ENCODE results near the gene TFB1M. TPM values are rescaled to one million over a fixed set of nuclear protein-coding genes. Genes with fewer than 3 reads are reported as not detected.

The TFB1M gene
- total and polyA plus RNA-seq, 9 of the 15 experiments (the other 6 are each of a cell fraction or from before 2014, with no cell fraction given): 34.6 to 145 (median 40.4) TPM

GRCh38 chr6:155314092-155314772 lies at the start of gene TFB1M (continued):
- no peak for TF ChIP-seq ZNF124 (CRISPR knock-in tag; IDR thresholded peaks at IDR 0.05)
- no peak for TF ChIP-seq PYGO2 (tag; IDR thresholded peaks at IDR 0.05)
- 0 out of 2 replicates have a peak, but pooled peaks have one; percentile 41 for TF ChIP-seq JUN (IDR thresholded peaks at IDR 0.05; ENCODE audit: borderline replicate concordance, low read depth, low read length)
- no peak for TF ChIP-seq JUN (CRISPR knock-in tag; IDR thresholded peaks at IDR 0.05; ENCODE audit: borderline replicate concordance)
- no peak for TF ChIP-seq ZNF561 (CRISPR knock-in tag; conservative IDR thresholded peaks at IDR 0.05)
- no peak for TF ChIP-seq ZNF780A (CRISPR knock-in tag; IDR thresholded peaks at IDR 0.05)
- TF ChIP-seq HNRNPH1 (optimal IDR thresholded peaks at IDR 0.05; ENCODE audit: low read depth, low read length): no peak
- TF ChIP-seq ZNF655 (CRISPR knock-in tag; IDR thresholded peaks at IDR 0.05): no peak
- no peak; the same call in 1 of the 2 replicates for TF ChIP-seq FOXK1 (CRISPR knock-in tag; IDR thresholded peaks at IDR 0.05; ENCODE audit: borderline replicate concordance)
- no peak for TF ChIP-seq DNMT1 (IDR thresholded peaks at IDR 0.05)
- no peak for TF ChIP-seq CHD7 (IDR thresholded peaks at IDR 0.05; ENCODE audit: low read depth, low read length)
- TF ChIP-seq ZBED1 (IDR thresholded peaks at IDR 0.05): no peak
- no peak for TF ChIP-seq MYNN (IDR thresholded peaks at IDR 0.05)
- no peak for TF ChIP-seq MYNN (CRISPR knock-in tag; IDR thresholded peaks at IDR 0.05)
- no peak for TF ChIP-seq HOMEZ (CRISPR knock-in tag; IDR thresholded peaks at IDR 0.05)
